H1 (cell line): Measurements from ENCODE around the gene AP3S1.
"Not testable (repeated sequence)": the region's sequence is repeated elsewhere in the genome, so short reads cannot be mapped to it uniquely, and the experiment has no call there.

Experiments
- CTCF ChIP-seq, 3 experiments: IDR thresholded peaks; 1 replicate in 2 of 3; 2 replicates in 1 of 3; pipeline versions ENCODE4 v1.5.1 to v1.6.1; 2011; ENCODE audit warnings: low read length in 3 of 3, mild to moderate bottlenecking in 3 of 3, inconsistent platforms in 2 of 3, low read depth in 1 of 3, moderate library complexity in 1 of 3; ENCODE audit not compliant: insufficient read depth in 1 of 3; ENCODE audit errors: control extremely low read depth in 1 of 3
- EP300 ChIP-seq, 2 experiments: IDR thresholded peaks; 1 replicate in 1 of 2; 2 replicates in 1 of 2; pipeline ENCODE4 v1.6.1; 2011 to 2012; ENCODE audit warnings: low read depth in 2 of 2, low read length in 2 of 2, mild to moderate bottlenecking in 2 of 2, borderline replicate concordance in 1 of 2, inconsistent platforms in 1 of 2, moderate library complexity in 1 of 2
- EZH2 ChIP-seq: fragments of 200-600 bp; sonication (generic); IDR thresholded peaks from 2 replicates; pipeline ENCODE4 v1.7.1; 2012; ENCODE audit warnings: low read depth, mild to moderate bottlenecking, moderate library complexity, low read length, inconsistent platforms; ENCODE audit not compliant: severe bottlenecking
- POLR2AphosphoS5 ChIP-seq: IDR thresholded peaks from 2 replicates; pipeline ENCODE4 v1.6.1; 2011; ENCODE audit warnings: low read depth, low read length
- SP4 ChIP-seq: IDR thresholded peaks from 2 replicates; pipeline ENCODE4 v1.6.1; 2012; ENCODE audit warnings: low read length, inconsistent platforms
- SRF ChIP-seq: IDR thresholded peaks from 2 replicates; pipeline ENCODE4 v1.6.1; 2011; ENCODE audit warnings: mild to moderate bottlenecking, low read depth, low read length, moderate library complexity
- TAF7 ChIP-seq: optimal IDR thresholded peaks from 2 replicates; pipeline ENCODE3; 2011; ENCODE audit warnings: low read depth, mild to moderate bottlenecking, inconsistent platforms, low read length, moderate library complexity, borderline replicate concordance
- TBP ChIP-seq: IDR thresholded peaks from 2 replicates; pipeline ENCODE4 v1.6.1; 2011; ENCODE audit warnings: low read depth, low read length, improper control_type of control experiment

GRCh38 chr5:115824983-115825382 is 16.8 kb upstream of the AP3S1 start:
- not testable (repeated sequence) for TF ChIP-seq TAF7; CTCF (IDR thresholded peaks at IDR 0.05; ENCODE audit: control extremely low read depth in 1 of 3, insufficient read depth in 1 of 3, low read depth in 1 of 3, low read length in 3 of 3); EZH2; TBP; EP300 (IDR thresholded peaks at IDR 0.05; ENCODE audit: borderline replicate concordance in 1 of 2, low read depth in 2 of 2, low read length in 2 of 2); POLR2AphosphoS5; SP4; SRF
